C4-2B (cell line): Measurements from ENCODE around the gene MCF2L.

Experiments used
- CTCF ChIP-seq: fragments of 450-650 bp; conservative IDR thresholded peaks from 2 replicates; pipeline ENCODE4 v1.5.1; 2017; ENCODE audit warnings: mild to moderate bottlenecking
- ZFX ChIP-seq: fragments of 450-650 bp; IDR thresholded peaks from 2 replicates; pipeline ENCODE4 v1.6.1; 2017

GRCh38 chr13:113110048-113110851 lies 141.2 kb downstream of the MCF2L start:
- TF ChIP-seq CTCF (no peak), ZFX (no peak)
